Measurements from ENCODE around the gene PACS2.

The PACS2 gene

GRCh38 chr14:105439710-105440553 is 125.4 kb downstream of the PACS2 start:
- peak; percentile 38 for DNase-seq
- Histone ChIP-seq H3K9me3 (ENCODE audit: severe bottlenecking) (no peaks in the 10 kb centered on the region), H3K4me3 (ENCODE audit: low read depth, low read length) (no peak overlapping the region), H3K27me3 (ENCODE audit: insufficient read depth, low read depth, severe bottlenecking) (no peaks in the 10 kb centered on the region), H3K36me3 (peaks cover 6% of the 10 kb centered on the region; the same call in 1 of the 2 replicates), H3K27ac (no peak overlapping the region)
- peak; percentile 38; the same call in 1 of the 2 replicates for TF ChIP-seq CTCF (IDR thresholded peaks at IDR 0.05; ENCODE audit: low read depth, low read length)

GRCh38 chr14:105440554-105440900 is 126.0 kb downstream of the PACS2 start:
- no peak for TF ChIP-seq CTCF (IDR thresholded peaks at IDR 0.05; ENCODE audit: low read depth, low read length)
- Histone ChIP-seq H3K9me3 (ENCODE audit: severe bottlenecking) (no peaks in the 10 kb centered on the region), H3K27ac (no peak overlapping the region), H3K36me3 (peaks cover 4% of the 10 kb centered on the region; the same call in 1 of the 2 replicates), H3K27me3 (ENCODE audit: insufficient read depth, low read depth, severe bottlenecking) (no peaks in the 10 kb centered on the region), H3K4me3 (ENCODE audit: low read depth, low read length) (no peak overlapping the region)
- no peak for DNase-seq

GRCh38 chr14:105440992-105441391 is 126.4 kb downstream of the PACS2 start:
- DNase-seq = no peak
- Histone ChIP-seq H3K9me3 (ENCODE audit: severe bottlenecking) (no peaks in the 10 kb centered on the region), H3K27ac (no peak overlapping the region), H3K4me3 (ENCODE audit: low read depth, low read length) (no peak overlapping the region), H3K36me3 (peaks cover 6% of the 10 kb centered on the region; the same call in 1 of the 2 replicates), H3K27me3 (ENCODE audit: insufficient read depth, low read depth, severe bottlenecking) (no peaks in the 10 kb centered on the region)
- no peak for TF ChIP-seq CTCF (IDR thresholded peaks at IDR 0.05; ENCODE audit: low read depth, low read length)

DNA sequence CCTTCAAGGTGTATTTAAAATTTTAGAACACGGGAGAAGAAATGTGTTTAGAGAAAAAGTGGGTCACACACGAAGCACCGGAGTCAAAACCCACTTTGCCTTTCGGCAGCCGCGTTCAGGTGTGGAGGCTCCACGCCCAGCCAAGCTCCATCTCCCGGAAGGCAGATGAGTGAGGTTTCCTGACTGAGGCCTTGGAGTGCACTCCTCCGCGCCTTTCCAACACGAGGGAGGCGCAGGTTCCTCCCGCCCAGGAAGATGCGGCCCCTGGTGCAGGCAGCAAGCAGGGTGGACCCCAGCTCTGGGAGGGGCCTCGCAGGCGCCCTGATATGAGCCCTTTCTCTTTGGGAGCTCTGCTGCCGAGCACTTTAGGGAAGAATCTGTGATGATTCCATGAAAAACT is 127.6 kb downstream of the PACS2 start:
- H3K9me3 ChIP-seq (ENCODE audit: severe bottlenecking) = no peaks in the 10 kb centered on the region
- no peak overlapping the region for H3K4me3 ChIP-seq (ENCODE audit: low read depth, low read length)
- H3K36me3 ChIP-seq = peaks cover 6% of the 10 kb centered on the region; the same call in 1 of the 2 replicates
- no peak for DNase-seq
- no peak for TF ChIP-seq CTCF (IDR thresholded peaks at IDR 0.05; ENCODE audit: low read depth, low read length)
- no peaks in the 10 kb centered on the region for H3K27me3 ChIP-seq (ENCODE audit: insufficient read depth, low read depth, severe bottlenecking)
- H3K27ac ChIP-seq = no peak overlapping the region

- Histone ChIP-seq H3K9me3 (ENCODE audit: severe bottlenecking) (no peaks in the 10 kb centered on the region), H3K27me3 (ENCODE audit: insufficient read depth, low read depth, severe bottlenecking) (no peaks in the 10 kb centered on the region), H3K36me3 (peaks cover 6% of the 10 kb centered on the region; the same call in 1 of the 2 replicates), H3K4me3 (ENCODE audit: low read depth, low read length) (no peak overlapping the region), H3K27ac (no peak overlapping the region)
- no peak for DNase-seq
- no peak for TF ChIP-seq CTCF (IDR thresholded peaks at IDR 0.05; ENCODE audit: low read depth, low read length)
Measured at GRCh38 chr14:105442834-105443233, 128.3 kb downstream of the PACS2 start.
